Fibroblast of mammary gland (primary cell): ENCODE data around the gene PTP4A2.
"Not testable (repeated sequence)": the region's sequence is repeated elsewhere in the genome, so short reads cannot be mapped to it uniquely, and the experiment has no call there.

ENCODE experiments used
- DNase-seq: peaks from one replicate; pipeline ENCODE4 v3.0.0-alpha.2; 2010; ENCODE audit warnings: low read depth
- H3K4me3 ChIP-seq: 2 replicates; pipeline ENCODE4 v1.5.1; 2011; ENCODE audit warnings: low read depth, mild to moderate bottlenecking, low read length, moderate library complexity; ENCODE audit not compliant: control insufficient read depth
- TF ChIP-seq, protein P1 (sequence below): conservative IDR thresholded peaks from 2 replicates; pipeline ENCODE4 v1.5.1; 2011; ENCODE audit warnings: low read depth, low read length, inconsistent platforms; ENCODE audit not compliant: control insufficient read depth, insufficient read depth

Gene PTP4A2

DNA sequence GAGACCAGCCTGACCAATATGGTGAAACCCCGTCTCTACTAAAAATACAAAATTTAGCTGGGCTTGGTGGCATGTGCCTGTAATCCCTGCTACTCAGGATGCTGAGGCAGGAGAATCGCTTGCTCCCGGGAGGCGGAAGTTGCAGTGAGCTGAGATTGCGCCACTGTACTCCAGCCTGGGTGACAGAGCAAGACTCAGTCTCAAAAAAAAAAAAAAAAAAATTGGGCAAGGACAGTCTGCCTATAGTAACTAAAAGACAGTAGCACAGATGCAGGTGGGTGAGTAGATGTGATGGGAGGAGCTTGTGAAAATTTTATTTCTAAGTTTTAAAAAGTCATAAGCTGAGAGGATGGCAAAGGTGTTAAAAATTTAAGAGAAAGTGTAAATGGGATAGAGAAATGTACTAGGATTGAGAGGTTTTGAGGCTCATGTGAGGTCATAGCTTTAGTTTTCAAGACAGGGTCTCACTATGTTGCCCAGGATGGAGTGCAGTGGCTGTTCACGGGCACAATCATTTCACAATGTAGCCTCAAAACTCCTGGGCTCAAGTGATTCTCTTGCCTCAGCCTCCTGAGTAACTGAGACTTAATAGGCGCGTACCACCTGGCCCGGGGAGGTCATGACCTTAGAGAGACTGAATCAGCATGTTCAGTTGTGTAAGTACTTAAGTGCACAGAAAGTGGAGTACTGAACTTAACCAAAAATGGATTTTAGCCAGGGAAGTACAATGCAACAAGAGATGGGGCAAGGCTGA lies 33.7 kb downstream of the PTP4A2 start:
- TF ChIP-seq, protein P1, sequence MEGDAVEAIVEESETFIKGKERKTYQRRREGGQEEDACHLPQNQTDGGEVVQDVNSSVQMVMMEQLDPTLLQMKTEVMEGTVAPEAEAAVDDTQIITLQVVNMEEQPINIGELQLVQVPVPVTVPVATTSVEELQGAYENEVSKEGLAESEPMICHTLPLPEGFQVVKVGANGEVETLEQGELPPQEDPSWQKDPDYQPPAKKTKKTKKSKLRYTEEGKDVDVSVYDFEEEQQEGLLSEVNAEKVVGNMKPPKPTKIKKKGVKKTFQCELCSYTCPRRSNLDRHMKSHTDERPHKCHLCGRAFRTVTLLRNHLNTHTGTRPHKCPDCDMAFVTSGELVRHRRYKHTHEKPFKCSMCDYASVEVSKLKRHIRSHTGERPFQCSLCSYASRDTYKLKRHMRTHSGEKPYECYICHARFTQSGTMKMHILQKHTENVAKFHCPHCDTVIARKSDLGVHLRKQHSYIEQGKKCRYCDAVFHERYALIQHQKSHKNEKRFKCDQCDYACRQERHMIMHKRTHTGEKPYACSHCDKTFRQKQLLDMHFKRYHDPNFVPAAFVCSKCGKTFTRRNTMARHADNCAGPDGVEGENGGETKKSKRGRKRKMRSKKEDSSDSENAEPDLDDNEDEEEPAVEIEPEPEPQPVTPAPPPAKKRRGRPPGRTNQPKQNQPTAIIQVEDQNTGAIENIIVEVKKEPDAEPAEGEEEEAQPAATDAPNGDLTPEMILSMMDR: no peak
- peak; percentile 76 for DNase-seq
- H3K4me3 ChIP-seq: no peak overlapping the region

DNA sequence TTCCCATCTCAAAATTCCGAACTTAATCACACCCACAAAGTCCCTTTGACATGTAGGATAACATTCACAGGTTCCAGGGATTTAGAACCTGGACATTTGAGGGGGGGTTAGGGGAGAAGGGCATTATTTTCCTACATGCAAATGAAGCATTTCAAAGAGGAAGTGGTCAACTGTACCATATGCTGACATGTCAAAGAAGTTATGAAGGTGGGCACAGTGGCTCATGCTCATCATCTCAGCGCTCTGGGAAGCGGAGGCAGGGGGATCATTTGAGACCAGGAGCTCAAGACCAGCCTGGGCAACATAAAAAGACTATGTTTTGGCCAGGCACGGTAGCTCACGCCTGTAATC lies 35.7 kb downstream of the PTP4A2 start:
- TF ChIP-seq, protein P1: no peak
- H3K4me3 ChIP-seq: no peak overlapping the region
- no peak for DNase-seq

DNA sequence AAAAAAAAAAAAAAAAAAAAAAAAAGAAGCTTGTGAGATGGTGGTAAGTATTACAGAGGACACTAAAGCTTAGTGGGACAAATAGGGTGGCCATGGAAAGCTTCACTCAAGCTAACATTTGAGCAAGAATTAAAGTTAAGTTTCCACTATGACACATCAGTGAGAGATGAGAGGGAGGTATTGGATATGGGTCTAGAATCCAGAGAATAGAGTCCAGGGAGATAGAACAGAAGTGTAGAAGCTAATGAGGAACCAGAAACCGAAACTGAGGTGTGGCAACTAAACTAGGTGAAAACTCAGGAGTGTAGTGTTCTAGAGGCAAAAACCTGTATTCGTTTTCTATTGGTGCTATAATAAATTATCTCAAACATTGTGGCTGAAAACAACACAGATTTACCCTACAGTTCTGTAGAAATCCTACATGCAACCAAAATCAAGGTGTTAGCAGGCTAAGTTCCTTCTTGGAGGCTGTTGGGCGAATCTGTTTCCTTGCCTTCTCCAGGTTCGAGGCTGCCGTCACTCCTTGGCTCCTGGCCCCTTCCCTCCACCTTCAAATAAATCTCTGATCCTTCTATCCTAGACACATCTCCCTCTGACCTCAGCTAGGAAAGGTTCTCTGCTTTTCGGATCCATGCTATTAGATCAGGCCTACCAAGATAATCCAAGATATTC lies 36.2 kb downstream of the PTP4A2 start:
- H3K4me3 ChIP-seq: no peak overlapping the region
- TF ChIP-seq, protein P1: no peak
- DNase-seq: no peak

DNA sequence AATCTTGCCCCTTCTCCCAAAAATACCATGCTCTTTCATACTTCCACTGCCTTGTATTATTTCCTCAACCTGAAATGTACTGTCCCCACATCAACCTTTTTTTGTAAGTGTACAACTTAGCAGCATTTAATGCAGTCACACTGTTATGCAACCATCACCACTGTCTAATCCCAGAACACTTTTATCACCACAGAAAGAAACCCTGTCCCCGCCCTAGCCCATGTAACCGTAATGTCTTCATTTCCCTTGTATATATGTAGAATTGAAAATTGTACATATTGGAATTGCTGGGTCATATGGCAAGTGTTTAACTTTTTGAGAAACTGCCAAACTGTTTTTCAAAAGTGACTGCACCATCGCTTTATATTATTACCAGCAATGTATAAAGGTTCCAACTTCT lies 37.4 kb downstream of the PTP4A2 start:
- TF ChIP-seq, protein P1: no peak
- no peak for DNase-seq

DNA sequence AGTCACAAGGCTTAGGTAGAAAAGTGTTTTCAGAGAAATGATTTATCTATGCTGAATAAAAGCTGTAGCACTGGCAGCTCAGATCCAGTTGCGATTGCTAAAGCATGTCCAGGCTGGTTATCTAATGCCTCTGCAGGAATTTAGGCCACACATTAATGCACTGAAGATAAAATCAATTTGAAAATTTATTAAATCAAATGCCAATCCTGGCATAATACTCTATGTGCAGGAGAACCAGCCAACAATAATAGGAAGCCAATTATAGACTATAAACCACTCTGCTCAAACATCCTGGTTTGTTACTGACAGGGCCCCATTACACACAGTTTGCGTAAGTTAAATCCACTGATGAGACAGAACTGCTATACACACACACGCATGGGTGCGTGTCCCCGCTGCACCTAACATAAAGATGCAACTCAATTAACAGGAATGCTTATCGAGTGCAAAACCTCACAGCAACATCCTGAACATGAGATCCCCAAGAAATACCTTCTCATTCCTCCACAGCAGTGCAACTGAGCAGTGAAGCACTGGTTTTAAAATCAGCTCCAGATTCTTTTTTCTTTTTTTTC lies 40.6 kb downstream of the PTP4A2 start:
- no peak for DNase-seq
- TF ChIP-seq, protein P1: no peak
- no peak overlapping the region for H3K4me3 ChIP-seq

More for the DNA sequence above, 37.4 kb downstream of the PTP4A2 start:
- no peak overlapping the region for H3K4me3 ChIP-seq

DNA sequence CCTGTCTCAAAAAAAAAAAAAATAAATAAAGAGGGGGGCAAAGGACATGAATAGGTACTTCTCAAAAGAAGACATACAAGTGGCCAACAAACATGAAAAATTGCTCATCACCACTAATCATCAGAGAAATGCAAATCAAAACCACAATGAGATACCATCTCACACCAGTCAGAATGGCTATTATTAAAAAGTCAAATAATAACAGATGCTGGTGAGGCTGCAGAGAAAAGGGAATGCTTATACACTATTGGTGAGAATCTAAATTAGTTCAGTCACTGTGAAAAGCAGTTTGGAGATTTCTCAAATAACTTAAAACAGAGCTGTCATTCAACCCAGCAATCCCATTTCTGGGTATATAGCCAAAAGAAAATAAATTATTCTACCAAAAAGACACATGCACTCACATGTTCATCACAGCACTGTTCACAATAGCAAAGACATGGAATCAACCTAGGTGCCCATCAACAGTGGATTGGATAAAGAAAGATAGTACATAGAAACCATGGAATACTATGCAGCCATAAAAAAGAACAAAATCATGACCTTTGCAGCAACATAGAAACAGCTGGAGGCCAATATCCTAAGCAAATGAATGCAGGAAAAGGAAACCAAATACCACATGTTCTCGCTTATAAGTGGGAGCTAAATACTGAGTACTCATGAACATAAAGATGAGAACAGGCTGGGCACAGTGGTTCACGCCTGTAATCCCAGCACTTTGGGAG lies 42.5 kb downstream of the PTP4A2 start:
- H3K4me3 ChIP-seq, DNase-seq: not testable (repeated sequence)

DNA sequence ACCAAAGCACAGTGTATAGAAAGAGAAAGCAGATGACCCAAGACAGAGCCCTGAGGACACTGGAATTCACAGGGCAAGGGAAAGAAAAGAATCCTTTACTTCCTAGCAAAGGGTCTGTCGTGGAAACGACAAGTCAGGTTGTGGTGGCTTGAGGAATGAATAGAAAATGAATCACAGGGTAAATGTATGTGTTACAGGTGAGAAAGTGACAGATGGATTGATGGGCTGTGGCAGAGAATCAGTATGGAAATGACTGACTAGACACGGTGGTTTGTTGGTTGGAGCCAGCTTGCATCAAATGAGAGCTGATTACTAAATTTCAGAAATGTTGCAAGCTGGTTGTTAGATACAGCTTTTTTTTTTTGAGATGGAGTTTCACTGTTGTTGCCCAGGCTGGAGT lies 46.9 kb downstream of the PTP4A2 start:
- H3K4me3 ChIP-seq: no peak overlapping the region
- TF ChIP-seq, protein P1: no peak
- DNase-seq: no peak
